ENCODE data around the gene BSDC1. TPM values are rescaled to one million over a fixed set of nuclear protein-coding genes. Genes with fewer than 3 reads are reported as not detected.

BSDC1 gene
- total and polyA plus RNA-seq, 2 experiments from 2014 or later = 56.2 to 78.7 TPM

DNA sequence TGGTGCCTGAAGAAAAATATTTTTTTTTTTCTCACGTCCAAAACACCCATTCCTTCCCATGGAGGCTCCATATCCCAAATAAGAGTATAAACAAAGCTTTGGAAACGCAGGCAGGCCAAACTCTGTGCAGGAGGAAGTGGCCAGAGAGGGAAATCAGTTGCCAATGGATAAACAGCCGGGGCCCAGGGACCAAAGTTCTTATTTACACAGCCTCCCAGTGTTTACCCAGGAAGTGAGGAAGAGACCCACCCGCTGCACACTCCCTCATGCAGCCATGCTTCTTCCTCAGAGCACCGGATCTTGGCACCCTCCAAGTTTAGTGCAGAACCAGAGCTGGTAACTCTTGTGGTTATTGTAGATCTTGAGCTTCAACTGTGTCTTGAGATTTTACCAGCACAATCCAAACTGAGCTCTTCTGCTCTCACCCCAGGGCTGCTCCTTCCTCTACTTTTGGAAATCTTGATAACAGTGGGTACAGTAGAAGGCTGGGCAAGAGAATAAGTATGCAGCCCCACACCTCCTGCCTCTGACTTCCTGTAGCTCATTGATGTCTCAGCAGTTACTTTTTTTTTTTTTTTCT is 72.4 kb downstream of the BSDC1 start:
- H3K9me3 ChIP-seq (ENCODE audit: low read depth) = no peaks in the 10 kb centered on the region
- H3K4me1 ChIP-seq (ENCODE audit: low read depth) = no peaks in the 10 kb centered on the region
- H3K27ac ChIP-seq = no peak overlapping the region
- TF ChIP-seq CTCF (IDR thresholded peaks at IDR 0.05; ENCODE audit: low read depth, low read length) = no peak
- no peak overlapping the region for H3K4me3 ChIP-seq
- peaks cover 23% of the 10 kb centered on the region for H3K36me3 ChIP-seq
- no peaks in the 10 kb centered on the region for H3K27me3 ChIP-seq
- no peak for DNase-seq (ENCODE audit: low read depth in 1 of 2, low spot score in 1 of 2)

DNA sequence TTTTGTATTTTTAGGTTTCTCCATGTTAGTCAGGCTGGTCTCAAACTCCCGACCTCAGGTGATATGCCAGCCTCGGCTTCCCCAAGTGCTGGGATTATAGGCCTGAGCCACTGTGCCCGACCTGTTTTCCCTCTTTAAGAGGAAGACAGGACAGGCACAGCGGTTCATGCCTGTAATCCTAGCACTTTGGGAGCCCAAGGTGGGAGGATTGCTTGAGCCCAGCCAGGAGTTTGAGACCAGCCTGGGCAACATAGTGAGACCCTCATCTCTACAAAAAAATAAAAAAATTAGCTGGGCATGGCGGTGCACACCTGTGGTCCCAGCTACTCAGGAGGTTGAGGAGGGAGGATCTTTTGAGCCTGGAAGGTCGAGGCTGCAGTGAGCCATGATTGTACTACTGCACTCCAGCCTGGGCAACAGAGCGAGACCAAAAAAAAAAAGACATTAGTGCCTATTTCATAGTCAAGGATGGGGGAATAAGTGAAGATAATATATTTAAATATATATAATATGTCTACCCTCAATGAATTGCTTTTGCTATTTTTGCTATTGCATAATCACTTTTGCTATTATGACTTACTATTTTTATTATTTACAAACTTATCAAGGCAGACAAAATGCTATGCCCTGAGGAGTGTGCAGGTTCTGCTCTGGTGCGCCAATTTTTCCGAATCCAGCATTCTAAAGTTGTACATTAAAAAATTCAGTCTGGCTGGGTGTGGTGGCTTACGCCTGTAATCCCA is 75.9 kb downstream of the BSDC1 start:
- Histone ChIP-seq H3K27ac (no peak overlapping the region), H3K36me3 (peaks cover 22% of the 10 kb centered on the region), H3K4me3 (no peak overlapping the region), H3K27me3 (no peaks in the 10 kb centered on the region), H3K4me1 (ENCODE audit: low read depth) (no peaks in the 10 kb centered on the region), H3K9me3 (ENCODE audit: low read depth) (no peaks in the 10 kb centered on the region)
- TF ChIP-seq CTCF (IDR thresholded peaks at IDR 0.05; ENCODE audit: low read depth, low read length) = no peak
- DNase-seq (ENCODE audit: low read depth in 1 of 2, low spot score in 1 of 2) = no peak

DNA sequence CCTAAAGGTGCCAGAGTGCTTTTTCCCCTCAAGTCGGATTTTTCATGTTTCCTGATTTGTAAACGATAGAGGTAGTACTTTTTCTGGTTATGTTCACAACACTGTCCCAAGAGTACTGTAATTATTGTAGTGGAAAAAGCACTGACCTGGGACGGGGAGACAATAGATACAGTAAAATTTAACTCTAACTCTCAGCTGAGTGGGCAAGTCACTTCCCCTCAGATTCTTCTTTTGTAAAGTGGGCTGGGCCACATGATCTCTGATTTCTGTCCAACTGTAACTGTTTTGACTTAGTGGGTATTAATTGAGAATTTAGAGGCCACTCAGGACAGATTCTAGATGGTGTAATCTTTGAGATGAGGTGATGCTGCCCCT is 77.4 kb downstream of the BSDC1 start:
- DNase-seq (ENCODE audit: low read depth in 1 of 2, low spot score in 1 of 2) = no peak
- Histone ChIP-seq H3K4me1 (ENCODE audit: low read depth) (no peaks in the 10 kb centered on the region), H3K36me3 (peaks cover 22% of the 10 kb centered on the region), H3K27ac (no peak overlapping the region), H3K4me3 (no peak overlapping the region), H3K9me3 (ENCODE audit: low read depth) (no peaks in the 10 kb centered on the region), H3K27me3 (no peaks in the 10 kb centered on the region)
- TF ChIP-seq CTCF (IDR thresholded peaks at IDR 0.05; ENCODE audit: low read depth, low read length) = no peak

Other genes with a start within 250 kb of the BSDC1 start
- gene TXLNA, start 214.8 kb downstream of the BSDC1 start, total RNA-seq = 40.8 and 40.9 TPM in 2 replicates
- gene TXLNA, start 214.8 kb downstream of the BSDC1 start, polyA plus RNA-seq = 31.3 and 33.3 TPM in 2 replicates
- 68.7 and 75.1 TPM in 2 replicates for gene CCDC28B, start 193.8 kb downstream of the BSDC1 start, total RNA-seq
- gene CCDC28B, start 193.8 kb downstream of the BSDC1 start, polyA plus RNA-seq = 99.7 and 111 TPM in 2 replicates
- 1.4 and 2.0 TPM in 2 replicates for gene IQCC, start 188.8 kb downstream of the BSDC1 start, total RNA-seq
- 2.8 and 4.8 TPM in 2 replicates for gene IQCC, start 188.8 kb downstream of the BSDC1 start, polyA plus RNA-seq
- gene DCDC2B, start 185.4 kb downstream of the BSDC1 start, total RNA-seq = not detected in 2 replicates
- 0.64 and 0.72 TPM in 2 replicates for gene DCDC2B, start 185.4 kb downstream of the BSDC1 start, polyA plus RNA-seq
- gene TMEM234, start 172.1 kb downstream of the BSDC1 start, total RNA-seq = 24.1 and 26.2 TPM in 2 replicates
- gene TMEM234, start 172.1 kb downstream of the BSDC1 start, polyA plus RNA-seq = 36.8 and 38.0 TPM in 2 replicates
- gene EIF3I, start 172.0 kb downstream of the BSDC1 start, total RNA-seq = 165 and 227 TPM in 2 replicates
- 239 and 243 TPM in 2 replicates for gene EIF3I, start 172.0 kb downstream of the BSDC1 start, polyA plus RNA-seq
- 1.4 and 2.1 TPM in 2 replicates for gene FAM167B, start 147.2 kb downstream of the BSDC1 start, total RNA-seq
- 1.2 and 4.6 TPM in 2 replicates for gene FAM167B, start 147.2 kb downstream of the BSDC1 start, polyA plus RNA-seq
- gene LCK, start 143.2 kb downstream of the BSDC1 start, total RNA-seq = 0.18 TPM in 1 of 2 replicates, not detected in the other
- 0.16 TPM in 1 of 2 replicates, not detected in the other for gene LCK, start 143.2 kb downstream of the BSDC1 start, polyA plus RNA-seq
- 67.6 and 76.9 TPM in 2 replicates for gene HDAC1, start 102.4 kb downstream of the BSDC1 start, total RNA-seq
- gene HDAC1, start 102.4 kb downstream of the BSDC1 start, polyA plus RNA-seq = 96.8 and 110 TPM in 2 replicates
- 263 and 317 TPM in 2 replicates for gene MARCKSL1, start 58.2 kb downstream of the BSDC1 start, total RNA-seq
- 435 and 587 TPM in 2 replicates for gene MARCKSL1, start 58.2 kb downstream of the BSDC1 start, polyA plus RNA-seq
- gene FAM229A, start 32.0 kb downstream of the BSDC1 start, total RNA-seq = 8.6 and 12.0 TPM in 2 replicates
- 8.7 and 12.3 TPM in 2 replicates for gene FAM229A, start 32.0 kb downstream of the BSDC1 start, polyA plus RNA-seq
- gene TSSK3, start 31.9 kb downstream of the BSDC1 start, total RNA-seq = 2.3 and 8.0 TPM in 2 replicates
- gene TSSK3, start 31.9 kb downstream of the BSDC1 start, polyA plus RNA-seq = 4.5 and 4.7 TPM in 2 replicates
- 1.8 and 2.1 TPM in 2 replicates for gene ZBTB8B, start 70.6 kb upstream of the BSDC1 start, total RNA-seq
- gene ZBTB8B, start 70.6 kb upstream of the BSDC1 start, polyA plus RNA-seq = 0.56 and 0.96 TPM in 2 replicates
- 3.8 and 5.7 TPM in 2 replicates for gene ZBTB8A, start 145.0 kb upstream of the BSDC1 start, total RNA-seq
- 2.6 and 4.4 TPM in 2 replicates for gene ZBTB8A, start 145.0 kb upstream of the BSDC1 start, polyA plus RNA-seq